Muscle of arm (tissue), 12 donors: ENCODE measurements around the gene CFAP161. TPM values are rescaled to one million over a fixed set of nuclear protein-coding genes. Genes with fewer than 3 reads are reported as not detected.

Experiments
- DNase-seq: peaks from one replicate; pipeline ENCODE4 v3.0.0-alpha.2; 2013
- polyA plus RNA-seq, 12 donors: library from polyadenylated mRNA; unstranded; fragments of 120-200 nt; gene quantifications; one replicate each; pipeline ENCODE4 v1.2.1, GENCODE V29; 2013; ENCODE audit not compliant: insufficient read length in 12 of 12

The CFAP161 gene
- polyA plus RNA-seq, 12 donors = 0.15 to 1.1 (median 0.61) TPM; not detected in 2

- no peak for DNase-seq
These were observed 49.3 kb downstream of the CFAP161 start for GRCh38 chr15:81183439-81183775.

GRCh38 chr15:81184188-81184587 is 50.1 kb downstream of the CFAP161 start:
- DNase-seq = no peak

- DNase-seq = no peak
These were observed 51.7 kb downstream of the CFAP161 start for GRCh38 chr15:81185631-81186295.

- no peak for DNase-seq
These were observed 54.3 kb downstream of the CFAP161 start for GRCh38 chr15:81188354-81188753.

GRCh38 chr15:81189583-81190283 is 55.7 kb downstream of the CFAP161 start:
- no peak for DNase-seq

GRCh38 chr15:81190922-81191507 is 56.9 kb downstream of the CFAP161 start:
- DNase-seq = no peak

GRCh38 chr15:81191701-81192100 is 57.6 kb downstream of the CFAP161 start:
- DNase-seq = no peak

- DNase-seq = no peak
These were observed 60.7 kb downstream of the CFAP161 start for GRCh38 chr15:81194723-81195122.

GRCh38 chr15:81195339-81195864 is 61.3 kb downstream of the CFAP161 start:
- no peak for DNase-seq

- DNase-seq = no peak
These were observed 62.6 kb downstream of the CFAP161 start, which contains the start of gene IL16 for GRCh38 chr15:81196576-81197254. Gene IL16, plus strand, starts transcription at chr15:81196879. Its CDS starts 28,521 bp downstream, at chr15:81225400.

GRCh38 chr15:81197255-81197630 is 63.2 kb downstream of the CFAP161 start:
- DNase-seq = no peak

GRCh38 chr15:81197688-81198281 is 63.7 kb downstream of the CFAP161 start:
- DNase-seq = no peak

Other genes starting within 250 kb of the CFAP161 start
- 10 to 100 TPM in 11 of 12 donors, not detected in 1; 18.6 to 29.2 (median 22.1) TPM for gene MESD, start 144.5 kb upstream of the CFAP161 start, polyA plus RNA-seq
- 10 to 100 TPM in 9 of 12 donors, 1 to 10 TPM in 2, not detected in 1; 8.3 to 21.6 (median 11.9) TPM for gene TLNRD1, start 133.3 kb upstream of the CFAP161 start, polyA plus RNA-seq
- gene IL16, start 62.6 kb downstream of the CFAP161 start, polyA plus RNA-seq = 10 to 100 TPM in 3 of 12 donors, 1 to 10 TPM in 8, not detected in 1; 5.5 to 19.8 (median 7.6) TPM
- 10 to 100 TPM in 1 of 12 donors, 1 to 10 TPM in 10, not detected in 1; 2.0 to 15.8 (median 4.5) TPM for gene STARD5, start 189.9 kb downstream of the CFAP161 start, polyA plus RNA-seq
- under 1 TPM in 9 of 12 donors, not detected in 3; 0.04 to 0.19 (median 0.10) TPM for gene TMC3, start 239.9 kb downstream of the CFAP161 start, polyA plus RNA-seq